PFSK-1 (cell line): ENCODE results near the gene PFDN6.

ENCODE experiments used
- POLR2AphosphoS5 ChIP-seq: IDR thresholded peaks from 2 replicates; pipeline ENCODE4 v1.6.1; 2012; ENCODE audit warnings: low read depth, mild to moderate bottlenecking, control low read depth, low read length, moderate library complexity
- TAF1 ChIP-seq: IDR thresholded peaks from 2 replicates; pipeline ENCODE4 v1.6.1; 2012; ENCODE audit warnings: low read length, control low read depth, borderline replicate concordance; ENCODE audit not compliant: insufficient read depth

DNA sequence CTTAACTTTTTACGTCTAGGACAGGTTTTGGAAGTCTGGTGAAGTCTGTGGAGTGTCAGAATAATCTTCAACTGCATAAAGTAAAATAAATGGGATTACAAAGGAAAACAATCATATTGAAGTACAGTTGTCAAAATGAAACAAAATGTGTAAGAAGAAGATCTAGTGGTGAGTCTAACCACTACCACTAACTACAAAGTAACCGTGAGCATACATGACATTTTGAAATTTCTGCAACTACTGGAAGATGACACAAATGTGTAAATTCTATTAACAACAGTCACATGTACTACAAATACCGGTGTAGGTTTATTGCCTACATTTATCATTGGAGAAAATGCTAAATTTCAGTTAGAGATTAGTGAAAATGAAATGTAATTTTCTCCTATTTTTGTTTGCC is 47.4 kb upstream of the PFDN6 start:
- TF ChIP-seq POLR2AphosphoS5: no peak
- TF ChIP-seq TAF1: no peak
